OCI-LY1 (cell line): ENCODE measurements around the gene LAMA5.

Experiments used
- H2AFZ ChIP-seq: fragments of 200-600 bp; sonication (generic), shearing (Covaris generic); 2 replicates; pipeline ENCODE4 v1.6.0; 2014; ENCODE audit warnings: antibody characterized with exemption, mild to moderate bottlenecking, low read length
- H3F3A ChIP-seq: fragments of 200-600 bp; sonication (generic), shearing (Covaris generic); 2 replicates; pipeline ENCODE4 v1.6.0; 2014; ENCODE audit warnings: mild to moderate bottlenecking, antibody characterized with exemption, low read length, moderate library complexity; ENCODE audit not compliant: insufficient read depth
- H3K27ac ChIP-seq: fragments of 200-600 bp; sonication (generic); 2 replicates; pipeline ENCODE4 v1.5.1; 2014; ENCODE audit warnings: low read length, mixed run types, mild to moderate bottlenecking, low read depth; ENCODE audit not compliant: poor library complexity, severe bottlenecking
- H3K27me3 ChIP-seq: fragments of 200-600 bp; sonication (generic); 2 replicates; pipeline ENCODE4 v1.6.0; 2014; ENCODE audit warnings: antibody characterized with exemption, mild to moderate bottlenecking, low read length, moderate library complexity; ENCODE audit not compliant: insufficient read depth
- H3K36me3 ChIP-seq: fragments of 200-600 bp; sonication (generic); 2 replicates; pipeline ENCODE4 v1.6.1; 2014; ENCODE audit warnings: mild to moderate bottlenecking, antibody characterized with exemption, low read length, moderate library complexity, mixed read lengths; ENCODE audit not compliant: insufficient read depth
- H3K4me1 ChIP-seq: fragments of 200-600 bp; sonication (generic); 2 replicates; pipeline ENCODE4 v1.5.1; 2014; ENCODE audit warnings: mild to moderate bottlenecking, low read length, moderate library complexity; ENCODE audit not compliant: insufficient read depth, severe bottlenecking
- H3K4me2 ChIP-seq: fragments of 200-600 bp; sonication (generic), shearing (Covaris generic); 2 replicates; pipeline ENCODE4 v1.6.1; 2014; ENCODE audit warnings: low read length
- H3K4me3 ChIP-seq: fragments of 200-600 bp; sonication (generic); 2 replicates; pipeline ENCODE4 v1.5.1; 2014; ENCODE audit warnings: low read length, low read depth, mild to moderate bottlenecking, mixed read lengths; ENCODE audit not compliant: poor library complexity, severe bottlenecking
- H3K79me2 ChIP-seq: fragments of 200-600 bp; shearing (Covaris generic); 2 replicates; pipeline ENCODE4 v1.6.1; 2016; ENCODE audit warnings: mixed run types, low read length, mixed read lengths; ENCODE audit not compliant: insufficient read depth
- H3K9ac ChIP-seq: fragments of 200-600 bp; sonication (generic), shearing (Covaris generic); 2 replicates; pipeline ENCODE4 v1.6.1; 2014; ENCODE audit warnings: mild to moderate bottlenecking, low read length, mixed read lengths
- H3K9me2 ChIP-seq: fragments of 200-600 bp; sonication (generic), shearing (Covaris generic); 2 replicates; pipeline ENCODE4 v1.6.1; 2014; ENCODE audit warnings: low read depth, mild to moderate bottlenecking, low read length, mixed read lengths
- H3K9me3 ChIP-seq: fragments of 200-600 bp; shearing (Covaris generic); 2 replicates; pipeline ENCODE4 v1.6.1; 2014; ENCODE audit warnings: low read length, mixed read lengths
- H4K20me1 ChIP-seq: fragments of 200-600 bp; sonication (generic), shearing (Covaris generic); 2 replicates; pipeline ENCODE4 v1.6.0; 2016; ENCODE audit warnings: mild to moderate bottlenecking, low read length; ENCODE audit not compliant: insufficient read depth
- EZH2 ChIP-seq: fragments of 200-600 bp; sonication (generic), shearing (Covaris generic); IDR thresholded peaks from 2 replicates; pipeline ENCODE4 v1.8.0; 2017; ENCODE audit warnings: borderline replicate concordance, mixed run types, mild to moderate bottlenecking, antibody characterized with exemption, low read length, moderate library complexity, mixed read lengths
- TF ChIP-seq, protein P1 (sequence below): fragments of 200-600 bp; sonication (generic), shearing (Covaris generic); IDR thresholded peaks from 2 replicates; pipeline ENCODE4 v1.5.1; 2017; ENCODE audit warnings: mild to moderate bottlenecking, antibody characterized with exemption, low read length, moderate library complexity, mixed read lengths

The LAMA5 gene

DNA sequence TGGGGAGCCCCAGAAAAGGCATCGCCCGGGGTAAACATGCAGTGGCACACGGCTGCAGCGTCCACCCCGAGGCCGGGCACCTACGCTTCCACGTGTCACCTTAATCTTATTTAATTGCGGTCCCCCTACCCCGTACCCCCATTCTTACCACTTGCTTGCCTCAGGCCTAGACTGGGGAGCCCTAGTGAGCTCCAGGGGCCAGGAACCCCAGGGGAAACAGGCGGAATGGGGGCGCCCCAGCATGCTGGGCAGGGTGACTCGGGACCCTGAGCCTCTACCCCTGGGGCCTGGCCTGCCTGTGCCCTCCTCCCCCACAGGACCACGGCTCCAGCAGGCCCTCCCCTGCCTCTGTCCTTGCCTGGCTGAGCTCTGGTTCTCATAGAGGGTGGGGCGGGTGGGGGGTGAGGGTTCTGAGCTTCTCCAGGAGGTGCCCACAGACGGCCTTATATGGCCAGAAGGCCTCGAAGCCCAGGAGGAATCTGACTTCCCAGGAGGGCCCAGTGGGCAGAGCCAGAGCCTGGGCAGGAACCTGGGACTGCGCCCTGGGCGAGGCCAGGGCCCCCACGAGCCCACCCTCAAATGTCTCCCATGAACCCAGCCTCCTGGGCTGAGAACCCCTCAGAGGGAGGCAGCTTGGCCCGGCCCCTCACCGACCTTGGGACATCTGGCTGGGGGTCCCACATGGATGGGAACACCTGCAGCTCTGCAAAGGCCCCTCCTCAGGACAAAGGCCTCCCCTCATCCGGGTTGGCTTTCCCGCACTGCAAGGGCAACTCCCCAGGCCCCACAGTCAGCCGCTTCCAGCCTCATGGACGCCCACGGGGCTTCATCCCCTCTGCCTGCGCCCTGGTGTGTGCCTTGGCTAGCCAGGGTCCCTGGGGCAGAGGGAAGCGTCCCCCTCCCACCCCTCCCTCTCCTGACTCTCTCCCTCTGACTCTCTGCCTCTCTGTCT, 5.2 kb upstream of the LAMA5 start:
- no peak overlapping the region for H3K4me3 ChIP-seq
- no peaks in the 10 kb centered on the region for H3K79me2 ChIP-seq
- no peaks in the 10 kb centered on the region for H3K36me3 ChIP-seq
- no peak overlapping the region for H3K27ac ChIP-seq
- H3K4me1 ChIP-seq, result peaks cover 6% of the 10 kb centered on the region
- H3K4me2 ChIP-seq, result no peak overlapping the region
- 0 out of 2 replicates have a peak, but pooled peaks cover 5% of the 10 kb centered on the region for H3K27me3 ChIP-seq
- H3F3A ChIP-seq, result no peaks in the 10 kb centered on the region
- H3K9me3 ChIP-seq, result no peaks in the 10 kb centered on the region
- no peaks in the 10 kb centered on the region for H4K20me1 ChIP-seq
- TF ChIP-seq EZH2, result no peak
- TF ChIP-seq, protein P1, sequence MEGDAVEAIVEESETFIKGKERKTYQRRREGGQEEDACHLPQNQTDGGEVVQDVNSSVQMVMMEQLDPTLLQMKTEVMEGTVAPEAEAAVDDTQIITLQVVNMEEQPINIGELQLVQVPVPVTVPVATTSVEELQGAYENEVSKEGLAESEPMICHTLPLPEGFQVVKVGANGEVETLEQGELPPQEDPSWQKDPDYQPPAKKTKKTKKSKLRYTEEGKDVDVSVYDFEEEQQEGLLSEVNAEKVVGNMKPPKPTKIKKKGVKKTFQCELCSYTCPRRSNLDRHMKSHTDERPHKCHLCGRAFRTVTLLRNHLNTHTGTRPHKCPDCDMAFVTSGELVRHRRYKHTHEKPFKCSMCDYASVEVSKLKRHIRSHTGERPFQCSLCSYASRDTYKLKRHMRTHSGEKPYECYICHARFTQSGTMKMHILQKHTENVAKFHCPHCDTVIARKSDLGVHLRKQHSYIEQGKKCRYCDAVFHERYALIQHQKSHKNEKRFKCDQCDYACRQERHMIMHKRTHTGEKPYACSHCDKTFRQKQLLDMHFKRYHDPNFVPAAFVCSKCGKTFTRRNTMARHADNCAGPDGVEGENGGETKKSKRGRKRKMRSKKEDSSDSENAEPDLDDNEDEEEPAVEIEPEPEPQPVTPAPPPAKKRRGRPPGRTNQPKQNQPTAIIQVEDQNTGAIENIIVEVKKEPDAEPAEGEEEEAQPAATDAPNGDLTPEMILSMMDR, result no peak
- H3K9me2 ChIP-seq, result no peaks in the 10 kb centered on the region
- no peak overlapping the region for H2AFZ ChIP-seq
- H3K9ac ChIP-seq, result no peak overlapping the region

DNA sequence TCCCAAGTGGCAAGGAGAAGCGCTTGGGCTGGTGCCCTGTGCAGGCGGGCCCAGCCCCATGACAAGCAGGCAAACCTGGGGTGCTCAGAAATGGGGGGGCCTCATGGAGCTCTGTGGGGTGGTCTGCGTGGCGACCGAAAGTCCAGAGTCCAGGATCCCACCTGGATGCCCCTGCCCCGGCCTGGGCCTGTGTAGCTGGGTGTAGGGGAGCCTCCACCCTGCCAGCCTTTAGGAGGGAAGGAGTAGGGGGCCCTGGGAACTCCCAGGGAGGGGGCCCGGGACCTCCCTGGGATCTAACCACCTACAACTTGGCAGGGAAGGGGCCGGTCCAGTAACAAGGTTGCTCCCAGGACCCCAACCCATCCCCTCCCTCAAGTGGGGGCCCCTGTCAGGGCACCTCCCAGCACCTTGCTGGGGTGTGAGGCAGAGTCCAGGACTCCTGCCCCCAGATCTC, 4.5 kb upstream of the LAMA5 start:
- Histone ChIP-seq H4K20me1 (no peaks in the 10 kb centered on the region), H3K9me2 (no peaks in the 10 kb centered on the region), H3K27me3 (0 out of 2 replicates have a peak, but pooled peaks cover 7% of the 10 kb centered on the region), H3K36me3 (no peaks in the 10 kb centered on the region), H3K27ac (no peak overlapping the region), H3K9me3 (no peaks in the 10 kb centered on the region), H3F3A (no peaks in the 10 kb centered on the region), H3K4me1 (peaks cover 9% of the 10 kb centered on the region), H3K4me2 (no peak overlapping the region), H3K4me3 (no peak overlapping the region), H3K9ac (no peak overlapping the region), H3K79me2 (no peaks in the 10 kb centered on the region), H2AFZ (no peak overlapping the region)
- TF ChIP-seq EZH2, result no peak
- TF ChIP-seq, protein P1, result no peak

DNA sequence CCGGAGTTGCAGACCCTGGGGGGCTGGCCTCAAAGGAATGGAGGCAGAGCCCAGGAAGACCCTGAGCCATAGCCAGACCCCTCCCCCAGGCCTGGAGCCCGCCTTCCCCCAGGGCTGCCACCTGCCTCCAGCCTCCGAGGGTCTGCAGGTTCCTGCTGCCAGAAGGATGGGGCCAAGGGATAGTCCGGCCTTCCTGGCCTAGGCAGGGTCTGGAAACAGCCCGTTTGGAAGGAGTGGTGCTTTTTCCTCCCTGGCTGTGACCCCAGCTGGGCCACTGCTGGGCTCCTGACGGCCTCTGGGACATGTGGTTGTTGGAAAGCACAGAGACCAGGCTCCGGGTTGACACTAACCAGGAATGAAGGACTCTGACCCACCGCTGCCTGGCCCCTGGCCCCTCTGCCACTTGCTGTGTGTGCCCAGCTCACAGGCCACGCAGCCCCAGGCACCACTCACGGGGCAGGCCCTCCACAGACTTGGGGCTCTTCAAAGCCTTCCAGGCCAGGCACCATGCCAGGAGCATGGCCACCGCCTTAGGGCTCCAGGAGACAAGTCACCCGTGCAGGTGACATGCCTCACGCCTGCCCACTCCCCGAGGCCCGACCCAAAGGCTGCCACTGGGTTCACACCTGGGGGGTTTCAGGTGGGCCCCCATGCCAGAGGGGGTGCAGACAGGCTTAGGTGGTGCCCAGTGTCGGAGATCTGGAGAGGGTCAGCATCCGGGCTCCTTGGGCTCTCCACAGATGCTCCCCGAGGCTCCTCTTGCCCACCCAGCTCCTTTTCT, 3.9 kb upstream of the LAMA5 start:
- no peak overlapping the region for H2AFZ ChIP-seq
- H3K9me2 ChIP-seq, result no peaks in the 10 kb centered on the region
- H3K4me1 ChIP-seq, result peaks cover 15% of the 10 kb centered on the region
- no peaks in the 10 kb centered on the region for H3K79me2 ChIP-seq
- no peak overlapping the region for H3K4me2 ChIP-seq
- H4K20me1 ChIP-seq, result no peaks in the 10 kb centered on the region
- H3K9ac ChIP-seq, result no peak overlapping the region
- no peak overlapping the region for H3K4me3 ChIP-seq
- H3F3A ChIP-seq, result no peaks in the 10 kb centered on the region
- no peak overlapping the region for H3K27ac ChIP-seq
- TF ChIP-seq, protein P1, result no peak
- TF ChIP-seq EZH2, result no peak
- H3K9me3 ChIP-seq, result no peaks in the 10 kb centered on the region
- no peaks in the 10 kb centered on the region for H3K36me3 ChIP-seq
- H3K27me3 ChIP-seq, result peaks cover 13% of the 10 kb centered on the region; the same call in 1 of the 2 replicates
